LNCaP clone FGC (cell line): ENCODE data around the gene SETMAR.
"Not testable (repeated sequence)": the region's sequence is repeated elsewhere in the genome, so short reads cannot be mapped to it uniquely, and the experiment has no call there.

ENCODE experiments used
- DNase-seq: peaks from one replicate; pipeline ENCODE4 v3.0.0-alpha.2; 2011; ENCODE audit warnings: low read depth
- H3K4me3 ChIP-seq: 2 replicates; pipeline ENCODE4 v1.5.1; 2011; ENCODE audit warnings: mild to moderate bottlenecking, low read depth, low read length, control low read depth
- TF ChIP-seq, protein P1 (sequence below): IDR thresholded peaks from 2 replicates; pipeline ENCODE4 v1.5.1; 2012; ENCODE audit warnings: mild to moderate bottlenecking; ENCODE audit not compliant: control insufficient read depth, insufficient read depth; ENCODE audit errors: extremely low read depth

SETMAR gene

DNA sequence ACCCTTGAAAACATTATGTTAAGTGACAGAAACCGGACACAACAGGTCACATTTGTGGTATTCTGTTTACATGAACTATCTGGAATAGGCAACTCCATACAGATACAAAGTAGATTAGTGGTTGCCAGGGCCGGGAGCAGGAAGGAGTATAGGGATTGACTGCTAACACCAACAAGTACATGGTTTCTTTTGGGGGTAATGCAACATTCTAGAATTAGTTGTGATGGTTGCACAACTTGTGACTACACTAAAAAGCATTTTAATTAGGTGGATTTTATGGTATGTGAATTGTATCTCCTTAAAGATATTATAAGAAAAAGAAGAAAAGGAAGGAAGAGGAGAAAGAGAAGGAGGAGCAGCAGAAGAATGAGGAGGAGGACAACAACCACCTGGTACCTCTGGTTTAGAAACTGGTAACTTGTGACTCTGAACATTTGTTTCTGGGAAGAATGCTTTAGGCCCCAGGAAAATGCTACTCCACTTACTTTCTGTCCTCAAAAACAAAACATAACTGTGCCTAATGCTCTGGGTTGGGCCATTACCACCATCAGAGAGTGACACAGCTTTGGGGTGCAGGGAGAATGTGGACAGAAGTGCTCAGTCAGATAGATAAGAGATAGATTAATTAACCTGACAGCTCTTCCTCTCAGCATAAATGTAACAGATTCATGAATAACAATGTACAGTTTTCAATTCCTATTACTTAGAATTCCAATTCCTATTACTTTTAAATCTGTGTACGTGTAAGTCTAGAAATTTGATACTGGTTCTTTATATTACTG lies 20.3 kb downstream of the SETMAR start:
- H3K4me3 ChIP-seq = no peak overlapping the region
- TF ChIP-seq, protein P1, sequence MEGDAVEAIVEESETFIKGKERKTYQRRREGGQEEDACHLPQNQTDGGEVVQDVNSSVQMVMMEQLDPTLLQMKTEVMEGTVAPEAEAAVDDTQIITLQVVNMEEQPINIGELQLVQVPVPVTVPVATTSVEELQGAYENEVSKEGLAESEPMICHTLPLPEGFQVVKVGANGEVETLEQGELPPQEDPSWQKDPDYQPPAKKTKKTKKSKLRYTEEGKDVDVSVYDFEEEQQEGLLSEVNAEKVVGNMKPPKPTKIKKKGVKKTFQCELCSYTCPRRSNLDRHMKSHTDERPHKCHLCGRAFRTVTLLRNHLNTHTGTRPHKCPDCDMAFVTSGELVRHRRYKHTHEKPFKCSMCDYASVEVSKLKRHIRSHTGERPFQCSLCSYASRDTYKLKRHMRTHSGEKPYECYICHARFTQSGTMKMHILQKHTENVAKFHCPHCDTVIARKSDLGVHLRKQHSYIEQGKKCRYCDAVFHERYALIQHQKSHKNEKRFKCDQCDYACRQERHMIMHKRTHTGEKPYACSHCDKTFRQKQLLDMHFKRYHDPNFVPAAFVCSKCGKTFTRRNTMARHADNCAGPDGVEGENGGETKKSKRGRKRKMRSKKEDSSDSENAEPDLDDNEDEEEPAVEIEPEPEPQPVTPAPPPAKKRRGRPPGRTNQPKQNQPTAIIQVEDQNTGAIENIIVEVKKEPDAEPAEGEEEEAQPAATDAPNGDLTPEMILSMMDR = no peak
- no peak for DNase-seq

DNA sequence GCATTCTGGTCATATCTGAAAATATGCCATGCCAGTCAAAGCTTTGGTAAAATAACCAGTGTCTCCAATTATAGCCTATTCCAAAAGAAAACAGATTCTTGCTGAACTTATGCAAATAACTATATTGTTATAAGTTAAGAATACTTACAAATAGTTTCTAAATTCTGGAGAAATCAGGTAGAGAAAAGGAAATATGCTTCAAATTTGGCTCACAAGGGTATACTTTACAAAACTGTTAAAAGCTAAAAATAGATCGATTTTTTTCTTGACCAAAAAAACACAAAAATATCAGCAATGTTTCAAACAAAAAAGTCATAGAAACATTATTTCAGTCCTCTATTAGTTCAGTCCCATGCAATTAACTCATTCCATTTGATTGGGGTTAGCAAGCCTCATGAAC lies 23.7 kb downstream of the SETMAR start:
- no peak overlapping the region for H3K4me3 ChIP-seq
- TF ChIP-seq, protein P1 = no peak
- DNase-seq = no peak

DNA sequence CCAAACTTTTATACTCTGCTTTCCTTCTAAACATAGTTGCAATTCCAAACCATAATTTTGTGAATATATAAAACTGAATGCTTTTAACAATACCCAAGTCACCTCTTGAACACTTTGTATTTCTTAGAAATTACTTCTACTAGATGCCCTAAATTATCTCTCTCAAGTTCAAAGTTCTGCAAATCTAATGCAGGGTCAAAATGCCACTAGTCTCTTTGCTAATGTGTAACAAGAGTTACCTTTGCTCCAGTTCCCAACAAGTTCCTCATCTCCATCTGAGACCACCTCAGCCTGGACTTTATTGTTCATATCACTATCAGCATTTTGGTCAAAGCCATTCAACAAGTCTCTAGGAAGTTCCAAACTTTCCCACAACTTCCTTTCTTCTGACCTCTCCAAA lies 26.6 kb downstream of the SETMAR start:
- not testable (repeated sequence) for DNase-seq, H3K4me3 ChIP-seq

DNA sequence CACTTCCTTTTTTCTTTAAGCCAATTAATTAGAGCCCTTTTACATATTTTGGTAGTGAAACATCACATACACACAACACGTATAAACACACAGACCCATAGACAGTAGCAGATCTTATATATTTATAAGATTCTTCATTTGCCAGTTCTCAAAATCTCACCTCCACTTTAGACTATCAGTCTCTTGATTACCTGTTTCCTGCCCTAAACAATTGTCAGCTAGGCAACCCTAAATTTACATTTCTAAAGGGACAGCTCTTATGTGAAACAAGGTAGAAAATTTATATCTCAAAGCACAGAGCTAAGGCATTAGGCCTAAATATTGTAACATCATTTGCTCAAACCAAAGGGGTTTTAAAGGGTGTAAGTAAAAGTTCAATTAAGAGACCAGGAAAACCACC lies 28.9 kb downstream of the SETMAR start:
- no peak for DNase-seq
- no peak overlapping the region for H3K4me3 ChIP-seq
- TF ChIP-seq, protein P1 = no peak

DNA sequence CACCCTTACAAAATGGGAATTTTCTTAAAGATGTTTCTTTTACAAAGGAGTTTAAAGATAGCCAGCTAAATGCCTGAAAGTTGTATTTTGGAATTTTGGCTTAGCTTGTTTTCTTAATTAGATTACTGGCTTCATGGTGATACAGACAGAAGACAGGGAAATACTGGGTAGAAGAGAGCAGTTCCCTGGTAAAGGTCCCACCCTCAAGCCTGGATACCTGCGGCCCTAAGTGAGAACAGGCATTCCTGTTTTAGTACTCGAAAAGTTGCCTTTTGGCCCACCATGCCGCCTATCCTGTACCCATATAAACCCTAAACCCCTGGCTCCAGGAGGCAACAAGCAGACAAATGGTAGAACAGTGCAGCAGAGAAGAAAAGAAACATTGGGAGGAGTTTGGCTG lies 29.4 kb downstream of the SETMAR start:
- H3K4me3 ChIP-seq = no peak overlapping the region
- no peak for DNase-seq
- TF ChIP-seq, protein P1 = no peak

DNA sequence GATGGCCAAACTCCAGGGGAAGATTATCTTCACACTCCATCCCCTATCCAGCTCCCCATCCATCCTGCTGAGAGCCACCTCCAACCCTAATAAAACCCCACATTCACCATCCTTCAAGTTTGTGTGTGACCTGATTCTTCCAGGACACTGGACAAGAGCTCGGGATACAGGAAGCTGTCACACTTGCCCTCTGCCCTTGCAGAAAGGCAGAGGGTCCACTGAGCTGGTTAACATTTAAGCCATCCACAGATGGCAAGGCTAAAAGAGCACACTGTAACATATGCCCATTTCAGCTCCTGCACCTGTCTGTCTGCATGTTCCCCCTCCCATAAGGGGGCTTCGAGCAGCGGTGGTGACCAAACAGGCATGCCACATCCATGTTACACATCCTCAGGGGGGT lies 29.8 kb downstream of the SETMAR start:
- H3K4me3 ChIP-seq = no peak overlapping the region
- no peak for DNase-seq
- TF ChIP-seq, protein P1 = no peak

DNA sequence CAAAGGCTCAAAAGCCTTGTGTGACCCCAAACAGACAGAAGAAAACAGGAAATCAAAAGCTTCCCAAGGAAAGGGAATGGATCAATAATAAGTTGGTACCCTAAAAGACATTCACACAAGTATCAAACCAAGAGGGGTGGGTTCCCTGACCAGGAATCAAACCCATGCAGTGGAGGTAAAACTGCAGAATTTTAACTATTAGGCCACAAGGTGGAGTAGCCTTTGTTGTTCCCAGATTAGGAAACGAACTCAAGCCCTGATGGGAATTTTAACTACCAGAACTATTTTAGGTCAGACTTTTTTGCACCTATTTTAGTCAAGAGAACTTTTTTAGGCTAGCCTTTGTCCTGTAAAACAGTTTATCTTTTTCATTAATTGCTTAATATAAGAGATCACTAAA lies 31.4 kb downstream of the SETMAR start:
- no peak overlapping the region for H3K4me3 ChIP-seq
- DNase-seq = no peak
- TF ChIP-seq, protein P1 = peak; percentile 22; the same call in 1 of the 2 replicates
